Esophagus muscularis mucosa (tissue), 4 donors: Measurements from ENCODE around the gene PNRC2. TPM values are rescaled to one million over a fixed set of nuclear protein-coding genes. Genes with fewer than 3 reads are reported as not detected.
A peak's percentile ranks its signal among the peaks of the same experiment; 100 is the strongest.

ENCODE experiments used
- DNase-seq: peaks from one replicate; pipeline ENCODE4 v3.0.0-alpha.2; 2017; ENCODE audit errors: extremely low spot score
- H3K27ac ChIP-seq, 4 donors: fragments of 200-600 bp; sonication (generic); replicated peaks in 1 of 4; 1 replicate in 3 of 4; 2 replicates in 1 of 4; pipeline ENCODE4 v1.5.1; 2016 to 2019; ENCODE audit warnings: mild to moderate bottlenecking in 1 of 4
- H3K27me3 ChIP-seq, 4 donors: fragments of 200-600 bp; sonication (generic); one replicate each; pipeline versions ENCODE4 v1.5.1 to v1.6.0; 2016 to 2019
- H3K36me3 ChIP-seq, 4 donors: fragments of 200-600 bp; sonication (generic); one replicate each; pipeline ENCODE4 v1.5.1; 2016 to 2019
- H3K4me1 ChIP-seq, 4 donors: fragments of 200-600 bp; sonication (generic); one replicate each; pipeline ENCODE4 v1.5.1; 2016 to 2019
- H3K4me3 ChIP-seq, 4 donors: fragments of 200-600 bp; sonication (generic); 1 replicate in 2 of 4; 2 replicates in 2 of 4; pipeline ENCODE4 v1.5.1; 2016 to 2019; ENCODE audit warnings: mild to moderate bottlenecking in 4 of 4, moderate library complexity in 1 of 4
- H3K9me3 ChIP-seq, 4 donors: fragments of 200-600 bp; sonication (generic); 1 replicate in 3 of 4; 2 replicates in 1 of 4; pipeline ENCODE4 v1.5.1; 2016 to 2019
- EP300 ChIP-seq: sonication (generic); formaldehyde crosslinking; IDR thresholded peaks from one replicate; pipeline ENCODE4 v1.6.1; 2017; ENCODE audit warnings: antibody characterized with exemption
- POLR2A ChIP-seq: fragments of 450-650 bp; IDR thresholded peaks from one replicate; pipeline ENCODE4 v1.6.1; 2017; ENCODE audit warnings: antibody characterized with exemption, moderate library complexity, mild to moderate bottlenecking, low read depth
- POLR2AphosphoS5 ChIP-seq, 2 donors: sonication (generic); formaldehyde crosslinking; IDR thresholded peaks; one replicate each; pipeline ENCODE4 v1.6.1; 2017; ENCODE audit warnings: antibody characterized with exemption in 2 of 2
- WGBS: methylation state at CpG from one replicate; pipeline ENCODE4 v1.1.5; 2018; 5-methylcytosine and 5-hydroxymethylcytosine counted together
- intact Hi-C: fragments of 100-400 bp; cut with DNase I; formaldehyde crosslinking; loops from one replicate; pipeline ENCODE4 v1.15.1; 2023
- total RNA-seq, 4 donors: library from RNA; depleted of rRNA; stranded (reverse); fragments of >200 nt; gene quantifications; one replicate each; pipeline versions ENCODE4 v1.1.0 to v1.2.1, GENCODE V29; 2016
- TF ChIP-seq, protein P1 (sequence below), 3 experiments: fragments of 200-600 bp in 2 of 3; fragments of 450-650 bp in 1 of 3; sonication (generic) in 2 of 3; IDR thresholded peaks; one replicate each; pipeline ENCODE4 v1.5.1; 2017 to 2019; ENCODE audit warnings: antibody characterized with exemption in 3 of 3, mild to moderate bottlenecking in 2 of 3, moderate library complexity in 1 of 3

Gene PNRC2, protein sequence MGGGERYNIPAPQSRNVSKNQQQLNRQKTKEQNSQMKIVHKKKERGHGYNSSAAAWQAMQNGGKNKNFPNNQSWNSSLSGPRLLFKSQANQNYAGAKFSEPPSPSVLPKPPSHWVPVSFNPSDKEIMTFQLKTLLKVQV
- 100 to 1,000 TPM in 3 of 4 donors, 10 to 100 TPM in 1; 93.3 to 156 (median 138) TPM for total RNA-seq

DNA sequence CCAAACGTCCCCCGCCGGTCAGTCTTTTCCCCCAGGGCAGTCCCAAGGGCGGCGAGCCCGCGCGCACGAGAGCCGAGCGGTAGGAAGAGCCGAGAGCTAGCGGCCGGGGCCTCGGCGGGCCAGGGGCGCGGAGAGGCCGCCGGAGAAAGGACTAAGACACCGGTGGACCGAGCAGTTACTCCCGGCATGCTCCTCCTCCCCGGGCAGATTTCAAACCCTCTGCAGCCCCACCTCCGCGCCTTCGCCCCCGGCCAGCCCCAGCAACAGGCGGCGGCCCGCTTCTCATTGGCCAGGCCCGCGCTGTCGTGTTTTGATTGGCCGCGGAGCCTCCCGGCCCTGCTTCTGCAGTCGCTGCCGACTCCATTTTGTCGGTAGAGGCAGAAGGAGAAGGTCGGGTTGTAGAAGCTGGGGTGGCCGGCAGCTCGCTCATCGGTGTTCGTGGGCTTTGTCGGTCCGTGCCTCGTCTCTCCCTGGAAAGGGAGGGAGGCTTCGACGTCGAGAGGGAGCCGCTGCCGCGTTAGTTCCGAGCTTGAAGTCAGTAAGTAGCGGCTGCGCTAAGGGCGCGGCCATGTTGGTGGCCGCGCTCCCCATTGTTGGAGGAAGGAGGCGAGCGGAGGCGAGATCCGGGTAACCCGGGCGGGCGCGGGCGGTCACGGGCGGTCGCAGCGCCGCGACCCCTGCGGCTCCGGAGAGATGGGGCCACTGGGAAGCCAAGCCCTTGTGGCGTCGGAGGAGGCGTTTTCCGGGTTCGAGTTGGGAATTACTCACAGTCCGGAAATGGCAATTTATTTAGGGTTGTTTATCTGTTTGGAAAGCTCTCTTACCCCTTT lies at the start of gene PNRC2:
Gene PNRC2, plus strand, starts transcription at position 368 of the 830 bp plus-strand sequence. CDS start 1,630 bp downstream, outside the sequence.
- Histone ChIP-seq H3K36me3 (peaks cover 0 to 31% (median 15%) of the 10 kb centered on the region in 4 donors), H3K4me3 (peak within 1 kb of the TSS; percentile 70 to 97 (median 80)), H3K27ac (peak within 1 kb of the TSS; percentile 97 to 100 (median 100)), H3K27me3 (no peaks in the 10 kb centered on the region), H3K4me1 (peaks cover 41 to 65% (median 51%) of the 10 kb centered on the region in 4 donors), H3K9me3 (no peaks in the 10 kb centered on the region)
- intact Hi-C loops: loop anchor here (2.0 kb wide), 1 partner anchor 69 kb away; no protein-coding TSS in a partner anchor
- peak; percentile 95 to 99 for TF ChIP-seq POLR2AphosphoS5 (IDR thresholded peaks at IDR 0.05)
- TF ChIP-seq POLR2A: peak; percentile 90
- no peak for TF ChIP-seq EP300
- TF ChIP-seq, protein P1, sequence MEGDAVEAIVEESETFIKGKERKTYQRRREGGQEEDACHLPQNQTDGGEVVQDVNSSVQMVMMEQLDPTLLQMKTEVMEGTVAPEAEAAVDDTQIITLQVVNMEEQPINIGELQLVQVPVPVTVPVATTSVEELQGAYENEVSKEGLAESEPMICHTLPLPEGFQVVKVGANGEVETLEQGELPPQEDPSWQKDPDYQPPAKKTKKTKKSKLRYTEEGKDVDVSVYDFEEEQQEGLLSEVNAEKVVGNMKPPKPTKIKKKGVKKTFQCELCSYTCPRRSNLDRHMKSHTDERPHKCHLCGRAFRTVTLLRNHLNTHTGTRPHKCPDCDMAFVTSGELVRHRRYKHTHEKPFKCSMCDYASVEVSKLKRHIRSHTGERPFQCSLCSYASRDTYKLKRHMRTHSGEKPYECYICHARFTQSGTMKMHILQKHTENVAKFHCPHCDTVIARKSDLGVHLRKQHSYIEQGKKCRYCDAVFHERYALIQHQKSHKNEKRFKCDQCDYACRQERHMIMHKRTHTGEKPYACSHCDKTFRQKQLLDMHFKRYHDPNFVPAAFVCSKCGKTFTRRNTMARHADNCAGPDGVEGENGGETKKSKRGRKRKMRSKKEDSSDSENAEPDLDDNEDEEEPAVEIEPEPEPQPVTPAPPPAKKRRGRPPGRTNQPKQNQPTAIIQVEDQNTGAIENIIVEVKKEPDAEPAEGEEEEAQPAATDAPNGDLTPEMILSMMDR (IDR thresholded peaks at IDR 0.05): no peak
- 0% methylated on average over 37 of the region's 84 CpGs for WGBS
- peak; percentile 99 for DNase-seq

DNA sequence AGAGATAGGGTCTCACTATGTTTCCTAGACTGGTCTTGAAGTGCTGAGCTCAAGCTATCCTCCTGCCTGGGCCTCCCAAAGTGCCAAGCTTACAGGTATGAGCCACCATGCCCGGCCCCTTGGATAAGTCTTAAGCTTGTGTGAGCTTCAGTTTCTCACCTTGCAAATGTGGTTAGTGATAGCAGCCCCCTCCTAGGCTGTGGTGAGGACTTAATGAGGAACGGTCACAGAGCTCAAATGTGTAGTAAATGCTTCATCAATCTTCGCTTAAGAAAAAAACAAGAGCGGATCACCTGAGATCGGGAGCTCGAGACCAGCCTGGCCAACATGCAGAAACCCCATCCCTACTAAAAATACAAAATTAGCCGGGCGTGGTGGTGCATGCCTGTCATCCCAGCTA lies 49.5 kb upstream of the PNRC2 start:
- 91% methylated on average over 8 of the region's 8 CpGs for WGBS
- no peak for TF ChIP-seq POLR2AphosphoS5 (IDR thresholded peaks at IDR 0.05)
- no peak for TF ChIP-seq EP300
- TF ChIP-seq, protein P1 (IDR thresholded peaks at IDR 0.05): no peak
- no peak for TF ChIP-seq POLR2A
- peaks cover 0 to 3% (median 0%) of the 10 kb centered on the region in 4 donors for H3K4me1 ChIP-seq
- no peak overlapping the region for H3K4me3 ChIP-seq
- no peaks in the 10 kb centered on the region for H3K36me3 ChIP-seq
- intact Hi-C loops: no loop called here
- peaks cover 0 to 49% (median 0%) of the 10 kb centered on the region in 4 donors for H3K27me3 ChIP-seq
- H3K9me3 ChIP-seq: no peaks in the 10 kb centered on the region
- DNase-seq: no peak
- H3K27ac ChIP-seq: no peak overlapping the region

DNA sequence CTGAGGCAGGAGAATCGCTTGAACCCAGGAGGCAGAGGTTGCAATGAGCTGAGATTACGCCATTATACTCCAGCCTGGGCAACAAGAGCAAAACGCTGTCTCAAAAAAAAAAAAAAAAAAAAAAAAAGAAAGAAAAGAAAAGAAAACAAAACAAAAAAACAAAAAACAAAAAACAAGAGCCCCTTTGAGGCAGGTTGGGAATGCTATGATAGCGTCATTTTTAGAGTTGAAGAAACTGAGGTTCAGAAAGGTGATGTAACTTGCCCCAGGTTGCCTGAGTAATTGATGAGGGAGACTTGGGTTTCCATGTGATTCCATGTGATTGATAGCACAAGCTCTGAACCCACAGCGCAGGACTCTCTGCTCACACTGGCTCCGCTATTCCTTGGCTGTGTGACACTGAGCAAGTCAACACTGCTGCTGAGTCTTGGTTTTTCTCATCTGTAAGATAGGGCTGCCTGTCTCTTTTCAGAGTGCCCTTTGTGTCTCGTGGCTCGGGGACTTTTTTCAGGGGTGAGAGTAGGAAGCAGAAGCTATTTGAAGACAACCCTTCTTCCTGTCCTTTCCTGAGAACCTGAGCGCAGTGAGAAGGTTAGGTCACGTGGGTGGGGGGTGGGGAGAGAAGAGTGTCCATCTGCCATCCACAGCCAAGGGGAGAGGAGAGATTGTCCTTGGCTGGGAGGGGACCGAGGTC lies 48.9 kb upstream of the PNRC2 start:
- Histone ChIP-seq H3K27ac (no peak overlapping the region), H3K27me3 (peaks cover 0 to 43% (median 0%) of the 10 kb centered on the region in 4 donors), H3K36me3 (no peaks in the 10 kb centered on the region), H3K9me3 (no peaks in the 10 kb centered on the region), H3K4me1 (peaks cover 0 to 3% (median 0%) of the 10 kb centered on the region in 4 donors), H3K4me3 (no peak overlapping the region)
- DNase-seq: no peak
- WGBS: 77% methylated on average over 11 of the region's 11 CpGs
- TF ChIP-seq POLR2AphosphoS5 (IDR thresholded peaks at IDR 0.05): no peak
- TF ChIP-seq, protein P1 (IDR thresholded peaks at IDR 0.05): no peak
- TF ChIP-seq POLR2A: no peak
- TF ChIP-seq EP300: no peak
- intact Hi-C loops: no loop called here

DNA sequence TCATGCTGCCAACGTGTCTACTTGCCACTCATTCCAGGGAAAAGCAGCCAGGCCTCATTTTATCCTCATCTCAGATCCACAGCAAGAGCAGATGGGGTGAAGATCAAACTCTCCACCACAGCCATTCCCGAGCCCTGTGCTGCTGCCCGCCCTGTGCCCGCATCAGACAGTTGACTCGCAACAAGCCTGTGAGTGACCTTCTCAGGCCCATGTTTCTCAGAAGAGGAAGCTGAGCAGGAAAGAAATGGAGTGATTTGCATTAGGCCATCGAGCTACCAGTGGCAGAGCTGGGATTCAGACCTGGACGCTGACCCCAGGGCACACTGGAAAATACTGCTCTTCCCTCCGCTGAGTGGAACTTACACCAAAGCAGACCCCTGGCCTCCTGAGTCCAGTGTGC lies 47.7 kb upstream of the PNRC2 start:
- intact Hi-C loops: no loop called here
- H3K4me3 ChIP-seq: no peak overlapping the region
- H3K36me3 ChIP-seq: no peaks in the 10 kb centered on the region
- TF ChIP-seq POLR2AphosphoS5 (IDR thresholded peaks at IDR 0.05) (no peak), EP300 (no peak), POLR2A (no peak)
- TF ChIP-seq, protein P1 (IDR thresholded peaks at IDR 0.05): no peak
- H3K9me3 ChIP-seq: no peaks in the 10 kb centered on the region
- no peak for DNase-seq
- 87% methylated on average over 7 of the region's 8 CpGs for WGBS
- H3K4me1 ChIP-seq: peaks cover 0 to 3% (median 0%) of the 10 kb centered on the region in 4 donors
- H3K27ac ChIP-seq: no peak overlapping the region
- H3K27me3 ChIP-seq: peaks cover 0 to 34% (median 0%) of the 10 kb centered on the region in 4 donors
